H1 (cell line): ENCODE data around the gene DUSP23.

ENCODE experiments used
- GTF2F1 ChIP-seq: IDR thresholded peaks from 2 replicates; pipeline ENCODE4 v1.6.1; 2012; ENCODE audit warnings: low read depth, low read length, improper control_type of control experiment, borderline replicate concordance
- RAD21 ChIP-seq, 2 experiments: IDR thresholded peaks in 1 of 2; conservative IDR thresholded peaks in 1 of 2; 2 replicates each; pipeline ENCODE4 v1.6.1; 2011; ENCODE audit warnings: low read depth in 2 of 2, low read length in 2 of 2, improper control_type of control experiment in 1 of 2, inconsistent platforms in 1 of 2, mild to moderate bottlenecking in 1 of 2, moderate library complexity in 1 of 2

GRCh38 chr1:159826441-159827101 lies 45.8 kb downstream of the DUSP23 start, which contains the start of gene SLAMF8:
- TF ChIP-seq GTF2F1 = no peak
- no peak for TF ChIP-seq RAD21 (IDR thresholded peaks at IDR 0.05 in 1 of 2, conservative IDR thresholded peaks at IDR 0.05 in 1 of 2; ENCODE audit: low read depth in 2 of 2, low read length in 2 of 2)
